Mesodermal cell (in vitro differentiated cells): ENCODE data around the gene CILP2. TPM values are rescaled to one million over a fixed set of nuclear protein-coding genes. Genes with fewer than 3 reads are reported as not detected.

Experiments
- H3K27ac ChIP-seq: 2 replicates; pipeline ENCODE4 v1.7.0; 2013; ENCODE audit warnings: mild to moderate bottlenecking, low read depth, low read length, moderate library complexity; ENCODE audit not compliant: severe bottlenecking
- H3K36me3 ChIP-seq: 2 replicates; pipeline ENCODE4 v1.7.1; 2013; ENCODE audit warnings: mild to moderate bottlenecking, low read length, moderate library complexity; ENCODE audit not compliant: control insufficient read depth, insufficient read depth
- H3K4me1 ChIP-seq: one replicate; pipeline ENCODE4 v1.7.1; 2013; ENCODE audit warnings: mild to moderate bottlenecking, low read length; ENCODE audit not compliant: insufficient read depth, control insufficient read depth, poor library complexity, severe bottlenecking
- H3K4me3 ChIP-seq: 2 replicates; pipeline ENCODE4 v1.7.0; 2013; ENCODE audit warnings: low read length, control low read depth, mild to moderate bottlenecking; ENCODE audit not compliant: insufficient read depth, poor library complexity, severe bottlenecking; ENCODE audit errors: extremely low read depth
- H3K9me3 ChIP-seq: 2 replicates; pipeline ENCODE4 v1.7.1; 2013; ENCODE audit warnings: mild to moderate bottlenecking, low read length, moderate library complexity; ENCODE audit not compliant: control insufficient read depth
- WGBS, 2 experiments: methylation state at CpG; one replicate each; pipeline ENCODE4 v1.1.5; 2013; ENCODE audit warnings: missing lambda C conversion rate in 2 of 2; ENCODE audit not compliant: insufficient coverage in 2 of 2; 5-methylcytosine and 5-hydroxymethylcytosine counted together
- polyA plus RNA-seq, 2 experiments: library from polyadenylated mRNA; stranded (reverse); fragments of 50-300 nt; gene quantifications; one replicate each; pipeline ENCODE4 v1.2.3, GENCODE V29; 2013

The CILP2 gene
- polyA plus RNA-seq (2013, experiment 1 of 2) = 3.4 TPM
- 2.0 TPM for polyA plus RNA-seq (2013, experiment 2 of 2)

GRCh38 chr19:19538061-19538784 lies at the start of gene CILP2:
TSS of gene CILP2 (plus strand) at chr19:19538265. CDS start at chr19:19538350, 85 bp downstream.
- Histone ChIP-seq H3K27ac (no peak within 1 kb of the TSS), H3K4me3 (peak within 1 kb of the TSS; percentile 31)

GRCh38 chr19:19488875-19489690 lies 49.0 kb upstream of the CILP2 start:
- H3K36me3 ChIP-seq = peaks cover 51% of the 10 kb centered on the region
- no peak overlapping the region for H3K4me3 ChIP-seq
- H3K27ac ChIP-seq = peak overlapping the region; percentile 97
- peaks cover 57% of the 10 kb centered on the region for H3K4me1 ChIP-seq
- WGBS, 2 experiments = 37 to 52% methylated on average over 10 to 12 of the region's 14 CpGs
- H3K9me3 ChIP-seq = no peaks in the 10 kb centered on the region

More at GRCh38 chr19:19538061-19538784, at the start of gene CILP2:
- peaks cover 4% of the 10 kb centered on the region for H3K36me3 ChIP-seq
- peaks cover 7% of the 10 kb centered on the region for H3K4me1 ChIP-seq
- H3K9me3 ChIP-seq = no peaks in the 10 kb centered on the region
- WGBS, 2 experiments = 5 to 6% methylated on average over 48 to 49 of the region's 56 CpGs

- WGBS, 2 experiments = 82 to 90% methylated on average over 6 to 9 of the region's 9 CpGs
- Histone ChIP-seq H3K9me3 (no peaks in the 10 kb centered on the region), H3K4me3 (no peak overlapping the region), H3K27ac (peak overlapping the region; percentile 97), H3K36me3 (peaks cover 55% of the 10 kb centered on the region), H3K4me1 (peaks cover 50% of the 10 kb centered on the region)
Measured at GRCh38 chr19:19489804-19490204, 48.3 kb upstream of the CILP2 start.

- peaks cover 55% of the 10 kb centered on the region for H3K36me3 ChIP-seq
Measured at GRCh38 chr19:19490214-19490968, 47.7 kb upstream of the CILP2 start.

GRCh38 chr19:19491321-19492025 lies 46.6 kb upstream of the CILP2 start:
- no peak overlapping the region for H3K4me3 ChIP-seq
- no peaks in the 10 kb centered on the region for H3K9me3 ChIP-seq
- H3K36me3 ChIP-seq = peaks cover 58% of the 10 kb centered on the region
- peaks cover 33% of the 10 kb centered on the region for H3K4me1 ChIP-seq
- no peak overlapping the region for H3K27ac ChIP-seq
- 94 to 97% methylated on average over 12 to 15 of the region's 15 CpGs for WGBS, 2 experiments

More at GRCh38 chr19:19490214-19490968, 47.7 kb upstream of the CILP2 start:
- no peak overlapping the region for H3K4me3 ChIP-seq
- peak overlapping the region; percentile 97 for H3K27ac ChIP-seq
- peaks cover 44% of the 10 kb centered on the region for H3K4me1 ChIP-seq
- no peaks in the 10 kb centered on the region for H3K9me3 ChIP-seq
- WGBS, 2 experiments = 44 to 58% methylated on average over 16 to 18 of the region's 20 CpGs

GRCh38 chr19:19492026-19492610 lies 45.9 kb upstream of the CILP2 start:
- Histone ChIP-seq H3K4me1 (peaks cover 29% of the 10 kb centered on the region), H3K27ac (no peak overlapping the region), H3K36me3 (peaks cover 62% of the 10 kb centered on the region), H3K4me3 (no peak overlapping the region), H3K9me3 (no peaks in the 10 kb centered on the region)
- whole genome bisulfite sequencing, 2 experiments = 96 to 97% methylated on average over 19 to 20 of the region's 21 CpGs

- WGBS, 2 experiments = 96 to 100% methylated on average over 12 to 15 of the region's 15 CpGs
- no peaks in the 10 kb centered on the region for H3K9me3 ChIP-seq
Measured at GRCh38 chr19:19493841-19494546, 44.1 kb upstream of the CILP2 start.

GRCh38 chr19:19495614-19496603 lies 42.2 kb upstream of the CILP2 start:
- Histone ChIP-seq H3K36me3 (peaks cover 98% of the 10 kb centered on the region), H3K4me3 (no peak overlapping the region), H3K27ac (no peak overlapping the region), H3K9me3 (no peaks in the 10 kb centered on the region), H3K4me1 (no peaks in the 10 kb centered on the region)
- 95 to 97% methylated on average over 26 to 28 of the region's 30 CpGs for WGBS, 2 experiments

More at GRCh38 chr19:19493841-19494546, 44.1 kb upstream of the CILP2 start:
- Histone ChIP-seq H3K27ac (no peak overlapping the region), H3K4me1 (peaks cover 11% of the 10 kb centered on the region), H3K4me3 (no peak overlapping the region), H3K36me3 (peaks cover 79% of the 10 kb centered on the region)
